IgD-negative memory B cell (primary cell): ENCODE data around the gene PLCZ1. TPM values are rescaled to one million over a fixed set of nuclear protein-coding genes. Genes with fewer than 3 reads are reported as not detected.

Experiments used
- H3K27ac Mint-ChIP-seq, 3 donors: one replicate each; pipeline ENCODE4 v1.8.0; 2020 to 2022; ENCODE audit warnings: mild to moderate bottlenecking in 3 of 3, mixed read lengths in 3 of 3, moderate library complexity in 1 of 3
- H3K27me3 Mint-ChIP-seq: one replicate; pipeline ENCODE4 v1.8.0; 2021; ENCODE audit warnings: mixed read lengths
- H3K36me3 Mint-ChIP-seq: one replicate; pipeline ENCODE4 v1.8.0; 2020; ENCODE audit warnings: mild to moderate bottlenecking, mixed read lengths
- H3K4me1 Mint-ChIP-seq, 3 donors: one replicate each; pipeline ENCODE4 v1.8.0; 2020 to 2022; ENCODE audit warnings: mixed read lengths in 3 of 3, mild to moderate bottlenecking in 1 of 3
- H3K4me3 Mint-ChIP-seq, 4 donors: one replicate each; pipeline ENCODE4 v1.8.0; 2020 to 2022; ENCODE audit warnings: mild to moderate bottlenecking in 4 of 4, mixed read lengths in 4 of 4, moderate library complexity in 3 of 4
- H3K9me3 Mint-ChIP-seq, 3 donors: one replicate each; pipeline ENCODE4 v1.8.0; 2020 to 2021; ENCODE audit warnings: mixed read lengths in 3 of 3, mild to moderate bottlenecking in 1 of 3
- polyA plus RNA-seq: library from polyadenylated mRNA; unstranded; fragments of 300-500 nt; fragmentation: Illumina TruSeq; gene quantifications from one replicate; pipeline ENCODE4 v1.2.3, GENCODE V29; 2021

Gene PLCZ1
- polyA plus RNA-seq, 1 donor from 2014 or later = not detected

GRCh38 chr12:18681818-18682217 is 56.0 kb downstream of the PLCZ1 start:
- Mint-ChIP-seq H3K4me1 (no peaks in the 10 kb centered on the region), H3K27ac (no peak overlapping the region), H3K27me3 (no peaks in the 10 kb centered on the region), H3K36me3 (no peaks in the 10 kb centered on the region), H3K9me3 (peaks cover 0 to 9% (median 4%) of the 10 kb centered on the region in 3 donors), H3K4me3 (no peak overlapping the region)

- Mint-ChIP-seq H3K27ac (no peak overlapping the region), H3K4me3 (no peak overlapping the region), H3K36me3 (no peaks in the 10 kb centered on the region), H3K27me3 (no peaks in the 10 kb centered on the region), H3K9me3 (peaks cover 0 to 9% (median 9%) of the 10 kb centered on the region in 3 donors), H3K4me1 (no peaks in the 10 kb centered on the region)
Observed at GRCh38 chr12:18676996-18677588, 60.7 kb downstream of the PLCZ1 start.

DNA sequence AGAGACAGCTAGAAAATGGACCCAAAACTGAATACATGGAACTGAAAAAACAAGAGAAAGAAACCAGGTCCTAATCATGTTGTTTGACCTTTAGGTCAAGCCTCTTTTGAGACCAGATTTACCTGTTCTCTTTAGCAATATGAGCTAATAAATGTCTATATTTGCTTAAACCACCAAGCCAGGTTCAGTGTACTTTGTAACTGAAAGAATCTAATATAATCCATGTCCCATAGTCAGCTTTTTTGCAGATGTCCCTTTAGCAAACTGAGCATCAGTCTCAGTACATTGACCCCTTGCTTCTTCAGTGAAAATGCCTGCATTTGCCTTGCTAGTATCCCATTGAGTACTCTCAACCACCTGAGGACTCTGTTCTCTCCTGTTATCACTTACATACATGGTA is 61.7 kb downstream of the PLCZ1 start:
- H3K27me3 Mint-ChIP-seq = no peaks in the 10 kb centered on the region
- H3K4me1 Mint-ChIP-seq = no peaks in the 10 kb centered on the region
- H3K4me3 Mint-ChIP-seq = no peak overlapping the region
- no peaks in the 10 kb centered on the region for H3K36me3 Mint-ChIP-seq
- peaks cover 0 to 9% (median 9%) of the 10 kb centered on the region in 3 donors for H3K9me3 Mint-ChIP-seq
- H3K27ac Mint-ChIP-seq = no peak overlapping the region

DNA sequence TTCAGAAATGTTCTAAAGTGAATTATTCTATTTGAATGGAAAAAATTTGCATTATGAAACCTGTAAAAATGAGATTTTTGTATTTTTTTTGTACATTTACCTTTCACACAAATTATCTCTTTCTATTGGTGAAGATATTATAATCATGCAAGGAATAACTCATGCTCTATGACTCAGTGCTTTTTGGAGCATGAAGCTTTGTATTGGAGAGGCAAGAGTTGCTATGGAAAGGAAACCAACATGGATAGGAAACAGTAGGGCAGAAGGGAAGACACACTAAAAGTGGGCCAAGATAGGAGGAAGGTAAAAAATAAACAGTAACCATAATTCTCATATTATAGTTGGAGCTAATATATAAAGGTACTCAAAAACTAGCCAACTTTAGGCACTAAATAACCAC is 79.0 kb downstream of the PLCZ1 start:
- peak overlapping the region in 1 of 4 donors; percentile 77 for H3K4me3 Mint-ChIP-seq
- H3K4me1 Mint-ChIP-seq = no peaks in the 10 kb centered on the region
- H3K27me3 Mint-ChIP-seq = no peaks in the 10 kb centered on the region
- peaks cover 3 to 31% (median 19%) of the 10 kb centered on the region in 3 donors for H3K9me3 Mint-ChIP-seq
- H3K27ac Mint-ChIP-seq = no peak overlapping the region
- H3K36me3 Mint-ChIP-seq = no peaks in the 10 kb centered on the region

DNA sequence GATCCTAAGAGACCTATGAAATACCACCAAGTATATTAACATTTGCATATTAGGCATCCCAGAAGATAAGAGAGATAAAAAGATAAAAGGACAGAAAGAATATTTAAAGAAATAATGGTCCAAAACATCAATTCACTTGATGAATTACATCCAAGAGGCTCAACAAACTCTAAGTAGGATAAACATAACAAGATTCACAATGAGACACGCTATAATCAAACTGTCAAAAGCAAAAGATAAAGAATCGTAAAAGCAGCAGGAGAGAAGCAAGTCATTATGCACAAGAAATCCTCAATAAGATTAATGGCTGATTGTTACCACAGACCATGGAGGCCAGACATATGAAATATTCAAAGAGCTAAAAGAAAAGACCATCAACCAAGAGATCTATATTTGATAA is 79.6 kb downstream of the PLCZ1 start:
- H3K9me3 Mint-ChIP-seq = peaks cover 3 to 31% (median 19%) of the 10 kb centered on the region in 3 donors

GRCh38 chr12:18655351-18655750 is 82.5 kb downstream of the PLCZ1 start:
- no peak overlapping the region for H3K27ac Mint-ChIP-seq
- H3K27me3 Mint-ChIP-seq = no peaks in the 10 kb centered on the region
- H3K4me3 Mint-ChIP-seq = no peak overlapping the region
- H3K36me3 Mint-ChIP-seq = no peaks in the 10 kb centered on the region
- no peaks in the 10 kb centered on the region for H3K4me1 Mint-ChIP-seq
- peaks cover 3 to 21% (median 10%) of the 10 kb centered on the region in 3 donors for H3K9me3 Mint-ChIP-seq

More for the DNA sequence above, 79.6 kb downstream of the PLCZ1 start:
- H3K27ac Mint-ChIP-seq = no peak overlapping the region
- H3K36me3 Mint-ChIP-seq = no peaks in the 10 kb centered on the region
- no peak overlapping the region for H3K4me3 Mint-ChIP-seq
- no peaks in the 10 kb centered on the region for H3K4me1 Mint-ChIP-seq
- H3K27me3 Mint-ChIP-seq = no peaks in the 10 kb centered on the region

GRCh38 chr12:18653465-18653864 is 84.3 kb downstream of the PLCZ1 start:
- no peak overlapping the region for H3K27ac Mint-ChIP-seq
- no peaks in the 10 kb centered on the region for H3K27me3 Mint-ChIP-seq
- H3K4me3 Mint-ChIP-seq = no peak overlapping the region
- H3K36me3 Mint-ChIP-seq = peaks cover 1% of the 10 kb centered on the region
- no peaks in the 10 kb centered on the region for H3K4me1 Mint-ChIP-seq
- peaks cover 5 to 28% (median 10%) of the 10 kb centered on the region in 3 donors for H3K9me3 Mint-ChIP-seq

DNA sequence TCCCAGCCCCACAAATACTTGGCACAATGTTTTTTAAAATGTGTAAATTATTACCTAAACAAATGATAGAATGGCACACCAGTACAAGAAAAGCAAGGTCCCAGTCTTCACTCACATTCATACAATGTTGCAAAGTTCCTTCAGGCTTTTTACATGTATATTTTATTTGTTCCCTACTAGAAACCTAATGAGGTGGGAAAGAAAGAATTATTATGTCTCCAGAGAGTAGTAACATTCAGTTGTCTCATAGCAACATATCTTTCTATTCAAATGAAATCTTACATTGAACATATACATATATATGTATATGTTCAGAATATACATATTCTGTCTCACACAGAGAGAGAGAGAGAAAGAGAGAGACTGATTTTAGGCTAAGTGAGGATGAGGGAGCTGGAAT is 85.2 kb downstream of the PLCZ1 start:
- no peaks in the 10 kb centered on the region for H3K4me1 Mint-ChIP-seq
- H3K27ac Mint-ChIP-seq = no peak overlapping the region
- no peaks in the 10 kb centered on the region for H3K27me3 Mint-ChIP-seq
- peaks cover 1% of the 10 kb centered on the region for H3K36me3 Mint-ChIP-seq
- no peak overlapping the region for H3K4me3 Mint-ChIP-seq
- peaks cover 5 to 23% (median 9%) of the 10 kb centered on the region in 3 donors for H3K9me3 Mint-ChIP-seq

DNA sequence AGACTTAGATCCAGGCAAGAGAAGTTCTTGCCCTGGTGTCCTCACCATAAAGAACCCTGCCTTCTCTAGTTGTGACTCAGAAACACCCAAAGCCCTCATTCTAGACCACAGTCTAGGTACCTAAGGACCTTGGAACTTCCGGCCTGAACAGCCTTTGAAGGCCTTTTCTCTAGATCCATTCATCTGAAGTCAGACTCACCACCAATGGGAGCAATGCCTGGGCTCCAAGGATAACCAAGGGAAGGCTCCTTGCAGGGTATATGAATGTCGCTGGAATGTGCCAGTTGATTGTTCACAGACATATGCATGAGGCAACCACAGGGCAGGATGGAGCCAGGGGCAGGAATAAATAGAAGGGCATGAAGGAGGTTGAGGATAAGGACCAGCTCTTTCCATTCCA is 86.3 kb downstream of the PLCZ1 start:
- H3K27ac Mint-ChIP-seq = no peak overlapping the region
- no peaks in the 10 kb centered on the region for H3K27me3 Mint-ChIP-seq
- no peaks in the 10 kb centered on the region for H3K4me1 Mint-ChIP-seq
- peaks cover 1% of the 10 kb centered on the region for H3K36me3 Mint-ChIP-seq
- no peak overlapping the region for H3K4me3 Mint-ChIP-seq
- peaks cover 2 to 18% (median 4%) of the 10 kb centered on the region in 3 donors for H3K9me3 Mint-ChIP-seq

DNA sequence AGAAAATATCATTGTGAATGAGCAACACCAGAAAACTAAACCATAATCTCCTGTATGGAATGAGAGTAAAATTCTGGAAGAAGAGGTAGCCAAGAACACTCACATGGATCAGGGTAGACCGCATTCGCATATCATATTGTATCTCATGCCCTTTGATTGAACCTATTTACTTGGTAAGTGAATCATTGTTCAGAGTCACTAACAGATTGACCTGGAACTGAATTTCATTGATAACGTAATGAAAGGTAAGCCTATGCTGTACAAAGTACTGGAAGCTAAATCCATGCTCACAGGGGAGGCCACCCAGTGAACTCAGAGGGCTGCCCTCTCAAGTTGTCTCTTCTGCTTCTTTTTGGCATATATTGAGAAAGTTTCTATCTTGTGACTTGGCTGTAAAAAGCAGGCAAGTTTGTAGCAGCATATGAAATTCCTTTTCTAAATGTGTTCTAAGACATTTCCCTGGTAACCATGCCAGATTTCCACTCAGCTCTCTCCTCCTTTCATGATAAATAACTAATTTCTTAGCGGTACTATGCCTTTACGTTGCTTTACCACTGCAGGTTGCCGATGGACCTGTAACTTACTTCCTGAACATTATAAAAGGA is 91.4 kb downstream of the PLCZ1 start:
- H3K27ac Mint-ChIP-seq = no peak overlapping the region
- H3K4me3 Mint-ChIP-seq = no peak overlapping the region
- peaks cover 3 to 10% (median 4%) of the 10 kb centered on the region in 3 donors for H3K9me3 Mint-ChIP-seq
- H3K36me3 Mint-ChIP-seq = peaks cover 1% of the 10 kb centered on the region
- H3K4me1 Mint-ChIP-seq = no peaks in the 10 kb centered on the region
- no peaks in the 10 kb centered on the region for H3K27me3 Mint-ChIP-seq

GRCh38 chr12:18644564-18644963 is 93.2 kb downstream of the PLCZ1 start:
- Mint-ChIP-seq H3K36me3 (no peaks in the 10 kb centered on the region), H3K4me3 (no peak overlapping the region), H3K27me3 (no peaks in the 10 kb centered on the region), H3K4me1 (no peaks in the 10 kb centered on the region), H3K9me3 (peaks cover 3 to 9% (median 7%) of the 10 kb centered on the region in 3 donors), H3K27ac (no peak overlapping the region)

DNA sequence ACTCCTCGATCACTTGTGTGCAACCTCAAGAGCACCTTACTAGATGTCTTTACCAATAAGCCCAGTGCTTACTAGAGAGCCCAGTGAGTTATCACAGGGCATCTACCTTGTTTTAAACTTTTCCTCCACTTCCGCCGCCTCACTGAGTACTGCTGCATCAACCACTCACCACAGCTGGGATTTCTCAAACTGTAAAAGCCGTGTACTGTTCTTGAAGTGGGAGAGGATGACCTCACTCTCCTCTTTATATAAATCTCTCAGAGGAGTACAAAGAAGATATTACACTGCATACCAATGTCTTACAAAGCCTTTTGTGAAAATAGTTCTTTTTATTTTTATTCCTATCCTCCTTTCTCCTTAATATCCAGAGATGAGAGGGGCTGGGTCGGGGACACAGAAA is 94.1 kb downstream of the PLCZ1 start:
- no peaks in the 10 kb centered on the region for H3K36me3 Mint-ChIP-seq
- peaks cover 3 to 9% (median 4%) of the 10 kb centered on the region in 3 donors for H3K9me3 Mint-ChIP-seq
- no peaks in the 10 kb centered on the region for H3K27me3 Mint-ChIP-seq
- no peaks in the 10 kb centered on the region for H3K4me1 Mint-ChIP-seq
- H3K4me3 Mint-ChIP-seq = no peak overlapping the region
- no peak overlapping the region for H3K27ac Mint-ChIP-seq

GRCh38 chr12:18640321-18640955 is 97.4 kb downstream of the PLCZ1 start:
- Mint-ChIP-seq H3K27ac (no peak overlapping the region), H3K4me1 (no peaks in the 10 kb centered on the region), H3K4me3 (no peak overlapping the region), H3K9me3 (peaks cover 3 to 8% (median 4%) of the 10 kb centered on the region in 3 donors), H3K36me3 (no peaks in the 10 kb centered on the region), H3K27me3 (no peaks in the 10 kb centered on the region)

GRCh38 chr12:18634382-18634781 is 103.4 kb downstream of the PLCZ1 start:
- no peak overlapping the region for H3K27ac Mint-ChIP-seq
- H3K4me3 Mint-ChIP-seq = no peak overlapping the region
- peaks cover 7 to 17% (median 8%) of the 10 kb centered on the region in 3 donors for H3K9me3 Mint-ChIP-seq
- H3K27me3 Mint-ChIP-seq = no peaks in the 10 kb centered on the region
- H3K4me1 Mint-ChIP-seq = no peaks in the 10 kb centered on the region
- H3K36me3 Mint-ChIP-seq = peaks cover 2% of the 10 kb centered on the region
